Glutamatergic neuron (in vitro differentiated cells): Measurements from ENCODE around the gene CD4. TPM values are rescaled to one million over a fixed set of nuclear protein-coding genes. Genes with fewer than 3 reads are reported as not detected.

Experiments used
- DNase-seq: peaks from one replicate; pipeline ENCODE4 v3.0.0; 2022
- H3K27ac Mint-ChIP-seq: one replicate; pipeline ENCODE4 v1.8.0; 2020; ENCODE audit warnings: mild to moderate bottlenecking, mixed read lengths, inconsistent platforms; ENCODE audit not compliant: unreplicated experiment
- H3K27me3 Mint-ChIP-seq: one replicate; pipeline ENCODE4 v1.8.0; 2020; ENCODE audit warnings: mild to moderate bottlenecking, moderate library complexity, mixed read lengths, inconsistent platforms; ENCODE audit not compliant: unreplicated experiment
- H3K36me3 Mint-ChIP-seq: one replicate; pipeline ENCODE4 v1.8.0; 2020; ENCODE audit warnings: mild to moderate bottlenecking, mixed read lengths, inconsistent platforms; ENCODE audit not compliant: unreplicated experiment
- H3K4me1 Mint-ChIP-seq: one replicate; pipeline ENCODE4 v1.8.0; 2020; ENCODE audit warnings: mild to moderate bottlenecking, low read depth, mixed read lengths, inconsistent platforms; ENCODE audit not compliant: unreplicated experiment
- H3K4me3 Mint-ChIP-seq: one replicate; pipeline ENCODE4 v1.8.0; 2020; ENCODE audit warnings: mild to moderate bottlenecking, mixed read lengths, inconsistent platforms; ENCODE audit not compliant: unreplicated experiment
- H3K9me3 Mint-ChIP-seq: one replicate; pipeline ENCODE4 v1.8.0; 2020; ENCODE audit warnings: mild to moderate bottlenecking, moderate library complexity, mixed read lengths, inconsistent platforms; ENCODE audit not compliant: unreplicated experiment
- CTCF ChIP-seq: fragments of 200-600 bp; sonication (generic); IDR thresholded peaks from one replicate; pipeline ENCODE4 v1.5.0; 2021; ENCODE audit not compliant: partially characterized antibody, unreplicated experiment
- total RNA-seq: library from RNA; stranded (reverse); fragmentation: NEBNext Ultra II Directional; extraction: Animal tissue kit (Norgen Biotek cat#: 25700); gene quantifications from one replicate; pipeline ENCODE4 v1.2.1, GENCODE V29; 2021; ENCODE audit not compliant: unreplicated experiment

The CD4 gene
- total RNA-seq, 1 donor from 2014 or later, result 0.17 TPM

DNA sequence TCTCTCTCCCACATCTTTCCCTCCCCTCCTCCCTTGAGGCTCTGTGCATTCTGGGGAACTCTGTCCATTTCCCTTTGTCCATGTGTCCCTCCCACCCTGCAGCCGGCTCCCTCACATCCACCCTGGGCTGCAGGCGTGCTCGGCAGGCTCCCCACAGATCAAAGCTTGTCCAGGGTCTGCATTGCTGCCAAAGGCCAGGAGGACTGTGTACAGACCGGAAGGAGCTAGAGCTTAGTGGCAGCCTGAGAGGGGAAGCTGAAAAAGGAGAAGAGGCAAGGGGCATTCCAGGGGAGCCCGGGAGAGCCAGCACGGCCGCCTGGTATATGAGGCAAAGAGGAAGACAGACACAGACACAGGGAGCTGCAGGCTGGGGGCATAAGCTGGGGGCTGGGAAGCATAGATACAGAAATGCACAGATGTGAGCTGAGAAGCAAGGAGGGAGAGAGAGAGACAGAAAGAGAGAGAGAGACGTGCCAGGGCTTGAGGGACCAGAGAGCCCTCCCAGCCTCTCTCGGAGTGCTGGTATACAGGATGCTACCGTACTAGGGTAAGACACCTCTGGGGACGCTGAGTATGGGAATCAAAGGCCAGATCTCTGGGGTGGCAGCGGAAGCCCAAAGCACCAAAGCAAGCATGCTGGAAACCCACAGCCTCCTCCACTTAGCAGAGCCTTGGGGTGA lies 3.3 kb downstream of the CD4 start:
- peaks cover 8% of the 10 kb centered on the region for H3K27me3 Mint-ChIP-seq
- H3K36me3 Mint-ChIP-seq, result peaks cover 5% of the 10 kb centered on the region
- peaks cover 2% of the 10 kb centered on the region for H3K9me3 Mint-ChIP-seq
- H3K27ac Mint-ChIP-seq, result peak overlapping the region; percentile 69
- H3K4me1 Mint-ChIP-seq, result peaks cover 18% of the 10 kb centered on the region
- H3K4me3 Mint-ChIP-seq, result peak overlapping the region; percentile 16
- DNase-seq, result no peak
- TF ChIP-seq CTCF, result no peak

- Mint-ChIP-seq H3K4me3 (no peak overlapping the region), H3K9me3 (peaks cover 2% of the 10 kb centered on the region), H3K27ac (no peak overlapping the region), H3K36me3 (peaks cover 5% of the 10 kb centered on the region), H3K27me3 (peaks cover 8% of the 10 kb centered on the region), H3K4me1 (peaks cover 16% of the 10 kb centered on the region)
- no peak for TF ChIP-seq CTCF
- no peak for DNase-seq
Measured at GRCh38 chr12:6795088-6795487, 5.8 kb downstream of the CD4 start.

DNA sequence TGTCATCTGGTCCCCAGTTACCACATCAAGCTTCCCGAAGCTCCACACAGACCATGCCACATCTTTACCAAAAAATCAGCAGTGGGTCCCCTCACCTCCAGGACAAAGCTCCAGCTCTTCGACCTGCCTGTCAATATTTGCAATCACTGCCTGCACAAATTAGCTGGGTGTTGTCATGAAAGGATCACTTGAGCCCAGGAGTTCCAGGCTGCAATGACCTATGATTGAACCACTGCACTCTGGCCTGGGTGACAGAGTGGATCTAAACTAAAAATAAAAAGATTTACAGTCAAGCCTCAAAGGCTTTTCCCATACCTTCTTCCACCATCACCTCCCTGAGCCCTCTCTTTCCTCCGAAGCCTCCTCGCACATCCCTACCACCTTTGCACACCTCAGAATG lies 7.2 kb downstream of the CD4 start:
- DNase-seq, result no peak
- H3K27ac Mint-ChIP-seq, result no peak overlapping the region
- H3K4me3 Mint-ChIP-seq, result no peak overlapping the region
- H3K9me3 Mint-ChIP-seq, result peaks cover 2% of the 10 kb centered on the region
- peaks cover 5% of the 10 kb centered on the region for H3K36me3 Mint-ChIP-seq
- peaks cover 16% of the 10 kb centered on the region for H3K4me1 Mint-ChIP-seq
- TF ChIP-seq CTCF, result no peak
- peaks cover 8% of the 10 kb centered on the region for H3K27me3 Mint-ChIP-seq

DNA sequence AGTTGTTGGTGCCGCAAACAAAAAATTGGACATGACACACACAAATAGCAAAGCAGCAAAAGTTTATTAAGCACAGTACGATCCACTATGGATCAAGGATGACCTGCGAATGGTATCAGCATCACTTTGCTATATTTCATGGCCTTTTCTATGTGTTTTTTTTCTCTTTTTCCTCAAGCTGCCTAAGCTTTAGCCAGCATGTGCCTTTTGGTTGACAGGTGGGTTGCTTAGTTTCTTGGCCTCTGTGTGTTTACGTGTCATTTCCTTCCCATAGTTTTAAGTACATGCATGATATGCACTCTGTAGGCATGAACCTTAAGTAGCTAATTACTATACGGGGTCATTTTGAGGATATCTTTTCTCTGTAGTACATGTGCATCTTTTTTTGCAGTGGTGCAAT lies 9.8 kb downstream of the CD4 start:
- no peak overlapping the region for H3K27ac Mint-ChIP-seq
- peaks cover 2% of the 10 kb centered on the region for H3K36me3 Mint-ChIP-seq
- H3K4me1 Mint-ChIP-seq, result peaks cover 5% of the 10 kb centered on the region
- no peak for DNase-seq
- peaks cover 5% of the 10 kb centered on the region for H3K27me3 Mint-ChIP-seq
- H3K9me3 Mint-ChIP-seq, result peaks cover 1% of the 10 kb centered on the region
- no peak overlapping the region for H3K4me3 Mint-ChIP-seq
- no peak for TF ChIP-seq CTCF

DNA sequence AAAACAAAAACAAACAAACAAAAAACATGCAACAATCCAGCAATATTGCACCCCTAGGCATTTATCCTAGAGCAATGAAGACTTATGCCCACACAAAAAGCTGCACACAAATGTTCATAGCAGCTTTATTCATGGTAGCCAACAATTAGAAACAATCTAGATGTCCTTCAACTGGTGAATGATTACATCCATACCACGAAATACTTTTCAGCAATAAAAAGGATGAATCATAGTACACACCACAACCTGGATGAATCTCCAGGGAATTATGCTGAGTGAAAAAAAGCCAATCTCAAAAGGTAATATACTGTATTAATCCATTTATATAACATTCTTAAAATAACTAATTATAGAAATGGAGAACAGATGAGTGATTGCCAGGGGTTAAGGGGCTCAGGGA lies 17.8 kb downstream of the CD4 start:
- no peak for TF ChIP-seq CTCF
- H3K27ac Mint-ChIP-seq, result no peak overlapping the region
- H3K9me3 Mint-ChIP-seq, result peaks cover 2% of the 10 kb centered on the region
- H3K4me3 Mint-ChIP-seq, result no peak overlapping the region
- no peaks in the 10 kb centered on the region for H3K4me1 Mint-ChIP-seq
- no peak for DNase-seq
- no peaks in the 10 kb centered on the region for H3K27me3 Mint-ChIP-seq
- H3K36me3 Mint-ChIP-seq, result peaks cover 5% of the 10 kb centered on the region
